Kidney tubule cell (primary cell): Measurements from ENCODE around the gene SSPN.
A peak's percentile ranks its signal among the peaks of the same experiment; 100 is the strongest.
"Not testable (repeated sequence)": the region's sequence is repeated elsewhere in the genome, so short reads cannot be mapped to it uniquely, and the experiment has no call there.

Experiments used
- DNase-seq: peaks from one replicate; pipeline ENCODE4 v3.0.0-alpha.2; 2018; ENCODE audit warnings: low spot score

The SSPN gene

GRCh38 chr12:26229910-26230309 lies 34.5 kb downstream of the SSPN start:
- DNase-seq: no peak

- DNase-seq: no peak
These were observed 36.1 kb downstream of the SSPN start for GRCh38 chr12:26231470-26231869.

- no peak for DNase-seq
These were observed 36.5 kb downstream of the SSPN start for GRCh38 chr12:26231921-26232320.

- no peak for DNase-seq
These were observed 38.3 kb downstream of the SSPN start for GRCh38 chr12:26233631-26234030.

GRCh38 chr12:26235465-26235864 lies 40.1 kb downstream of the SSPN start:
- not testable (repeated sequence) for DNase-seq

GRCh38 chr12:26238341-26239121 lies 43.2 kb downstream of the SSPN start:
- DNase-seq: peak; percentile 49

- DNase-seq: peak; percentile 98
These were observed 43.9 kb downstream of the SSPN start for GRCh38 chr12:26239122-26239851.

GRCh38 chr12:26239852-26240815 lies 44.8 kb downstream of the SSPN start:
- no peak for DNase-seq

- no peak for DNase-seq
These were observed 45.7 kb downstream of the SSPN start for GRCh38 chr12:26241080-26241479.

GRCh38 chr12:26242683-26243082 lies 47.3 kb downstream of the SSPN start:
- no peak for DNase-seq

- no peak for DNase-seq
These were observed 49.1 kb downstream of the SSPN start for GRCh38 chr12:26244503-26244902.

GRCh38 chr12:26245175-26245942 lies 50.0 kb downstream of the SSPN start:
- no peak for DNase-seq

- peak; percentile 82 for DNase-seq
These were observed 51.3 kb downstream of the SSPN start for GRCh38 chr12:26246483-26247164.

- DNase-seq: no peak
These were observed 52.5 kb downstream of the SSPN start for GRCh38 chr12:26247873-26248272.

GRCh38 chr12:26250801-26251200 lies 55.4 kb downstream of the SSPN start:
- no peak for DNase-seq

GRCh38 chr12:26251600-26251999 lies 56.2 kb downstream of the SSPN start:
- no peak for DNase-seq

GRCh38 chr12:26252946-26253345 lies 57.6 kb downstream of the SSPN start:
- no peak for DNase-seq

GRCh38 chr12:26255893-26256645 lies 60.7 kb downstream of the SSPN start:
- DNase-seq: no peak

GRCh38 chr12:26264215-26264838 lies 69.0 kb downstream of the SSPN start:
- no peak for DNase-seq

- DNase-seq: no peak
These were observed 70.2 kb downstream of the SSPN start for GRCh38 chr12:26265606-26266005.
